Parathyroid adenoma (tissue), 2 donors: ENCODE results near the gene NOP56.

Source experiments
- H2AFZ ChIP-seq: fragments of 300-600 bp; sonication (generic); one replicate; pipeline ENCODE4 v1.7.0; 2017; ENCODE audit warnings: antibody characterized with exemption, mild to moderate bottlenecking
- H3K27ac ChIP-seq: fragments of 300-600 bp; sonication (generic); one replicate; pipeline ENCODE4 v1.7.0; 2017
- H3K27me3 ChIP-seq: fragments of 300-600 bp; sonication (generic); one replicate; pipeline ENCODE4 v1.7.0; 2017; ENCODE audit warnings: low read length; ENCODE audit not compliant: control insufficient read depth, insufficient read depth
- H3K36me3 ChIP-seq: fragments of 300-600 bp; sonication (generic); one replicate; pipeline ENCODE4 v1.7.0; 2017; ENCODE audit warnings: low read length; ENCODE audit not compliant: control insufficient read depth, insufficient read depth
- H3K4me1 ChIP-seq: fragments of 300-600 bp; sonication (generic); one replicate; pipeline ENCODE4 v1.7.0; 2017; ENCODE audit warnings: control low read depth
- H3K4me2 ChIP-seq: fragments of 300-600 bp; sonication (generic); one replicate; pipeline ENCODE4 v1.7.0; 2017; ENCODE audit warnings: low read length
- H3K4me3 ChIP-seq: fragments of 300-600 bp; sonication (generic); one replicate; pipeline ENCODE4 v1.7.0; 2017; ENCODE audit warnings: low read depth, low read length
- H3K79me2 ChIP-seq: fragments of 300-600 bp; sonication (generic); one replicate; pipeline ENCODE4 v1.7.0; 2017; ENCODE audit warnings: control low read depth
- H3K9ac ChIP-seq: fragments of 300-600 bp; sonication (generic); one replicate; pipeline ENCODE4 v1.7.0; 2017; ENCODE audit warnings: mild to moderate bottlenecking
- H3K9me3 ChIP-seq: fragments of 300-600 bp; sonication (generic); one replicate; pipeline ENCODE4 v1.7.0; 2017; ENCODE audit warnings: low read length; ENCODE audit not compliant: control insufficient read depth
- TF ChIP-seq, protein P1 (sequence below): fragments of 300-600 bp; sonication (generic); IDR thresholded peaks from one replicate; pipeline ENCODE4 v1.7.0; 2017; ENCODE audit warnings: antibody characterized with exemption, mild to moderate bottlenecking
- donor health status: primary hyperparathyroidism.

NOP56 gene

DNA sequence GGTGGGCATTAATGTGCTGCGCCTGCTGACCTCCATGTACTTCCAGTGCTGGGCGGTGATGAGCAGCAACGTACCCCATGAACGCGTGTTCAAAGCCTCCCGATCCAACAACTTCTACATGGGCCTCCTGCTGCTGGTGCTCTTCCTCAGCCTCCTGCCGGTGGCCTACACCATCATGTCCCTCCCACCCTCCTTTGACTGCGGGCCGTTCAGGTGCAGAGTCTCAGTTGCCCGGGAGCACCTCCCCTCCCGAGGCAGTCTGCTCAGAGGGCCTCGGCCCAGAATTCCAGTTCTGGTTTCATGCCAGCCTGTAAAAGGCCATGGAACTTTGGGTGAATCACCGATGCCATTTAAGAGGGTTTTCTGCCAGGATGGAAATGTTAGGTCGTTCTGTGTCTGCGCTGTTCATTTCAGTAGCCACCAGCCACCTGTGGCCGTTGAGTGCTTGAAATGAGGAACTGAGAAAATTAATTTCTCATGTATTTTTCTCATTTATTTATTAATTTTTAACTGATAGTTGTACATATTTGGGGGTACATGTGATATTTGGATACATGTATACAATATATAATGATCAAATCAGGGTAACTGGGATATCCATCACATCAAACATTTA is 35.2 kb upstream of the NOP56 start:
- Histone ChIP-seq H2AFZ (no peak overlapping the region), H3K4me2 (no peak overlapping the region), H3K79me2 (no peaks in the 10 kb centered on the region), H3K4me1 (no peaks in the 10 kb centered on the region), H3K27me3 (no peaks in the 10 kb centered on the region), H3K9ac (no peak overlapping the region), H3K36me3 (no peaks in the 10 kb centered on the region), H3K27ac (no peak overlapping the region), H3K9me3 (no peaks in the 10 kb centered on the region), H3K4me3 (no peak overlapping the region)
- TF ChIP-seq, protein P1, sequence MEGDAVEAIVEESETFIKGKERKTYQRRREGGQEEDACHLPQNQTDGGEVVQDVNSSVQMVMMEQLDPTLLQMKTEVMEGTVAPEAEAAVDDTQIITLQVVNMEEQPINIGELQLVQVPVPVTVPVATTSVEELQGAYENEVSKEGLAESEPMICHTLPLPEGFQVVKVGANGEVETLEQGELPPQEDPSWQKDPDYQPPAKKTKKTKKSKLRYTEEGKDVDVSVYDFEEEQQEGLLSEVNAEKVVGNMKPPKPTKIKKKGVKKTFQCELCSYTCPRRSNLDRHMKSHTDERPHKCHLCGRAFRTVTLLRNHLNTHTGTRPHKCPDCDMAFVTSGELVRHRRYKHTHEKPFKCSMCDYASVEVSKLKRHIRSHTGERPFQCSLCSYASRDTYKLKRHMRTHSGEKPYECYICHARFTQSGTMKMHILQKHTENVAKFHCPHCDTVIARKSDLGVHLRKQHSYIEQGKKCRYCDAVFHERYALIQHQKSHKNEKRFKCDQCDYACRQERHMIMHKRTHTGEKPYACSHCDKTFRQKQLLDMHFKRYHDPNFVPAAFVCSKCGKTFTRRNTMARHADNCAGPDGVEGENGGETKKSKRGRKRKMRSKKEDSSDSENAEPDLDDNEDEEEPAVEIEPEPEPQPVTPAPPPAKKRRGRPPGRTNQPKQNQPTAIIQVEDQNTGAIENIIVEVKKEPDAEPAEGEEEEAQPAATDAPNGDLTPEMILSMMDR = no peak

- H3K4me1 ChIP-seq = no peaks in the 10 kb centered on the region
- no peak overlapping the region for H3K4me2 ChIP-seq
- no peak overlapping the region for H3K27ac ChIP-seq
- TF ChIP-seq, protein P1 = no peak
- no peaks in the 10 kb centered on the region for H3K27me3 ChIP-seq
- H3K9ac ChIP-seq = no peak overlapping the region
- no peaks in the 10 kb centered on the region for H3K36me3 ChIP-seq
- H3K4me3 ChIP-seq = no peak overlapping the region
- no peaks in the 10 kb centered on the region for H3K9me3 ChIP-seq
- H2AFZ ChIP-seq = no peak overlapping the region
- H3K79me2 ChIP-seq = no peaks in the 10 kb centered on the region
These were observed 33.6 kb upstream of the NOP56 start for GRCh38 chr20:2618815-2619214.

GRCh38 chr20:2619337-2619736 is 33.1 kb upstream of the NOP56 start:
- no peaks in the 10 kb centered on the region for H3K36me3 ChIP-seq
- H3K9me3 ChIP-seq = no peaks in the 10 kb centered on the region
- no peak overlapping the region for H3K27ac ChIP-seq
- H3K9ac ChIP-seq = no peak overlapping the region
- no peak overlapping the region for H3K4me3 ChIP-seq
- no peak overlapping the region for H2AFZ ChIP-seq
- no peaks in the 10 kb centered on the region for H3K79me2 ChIP-seq
- TF ChIP-seq, protein P1 = no peak
- H3K4me1 ChIP-seq = no peaks in the 10 kb centered on the region
- no peak overlapping the region for H3K4me2 ChIP-seq
- no peaks in the 10 kb centered on the region for H3K27me3 ChIP-seq

DNA sequence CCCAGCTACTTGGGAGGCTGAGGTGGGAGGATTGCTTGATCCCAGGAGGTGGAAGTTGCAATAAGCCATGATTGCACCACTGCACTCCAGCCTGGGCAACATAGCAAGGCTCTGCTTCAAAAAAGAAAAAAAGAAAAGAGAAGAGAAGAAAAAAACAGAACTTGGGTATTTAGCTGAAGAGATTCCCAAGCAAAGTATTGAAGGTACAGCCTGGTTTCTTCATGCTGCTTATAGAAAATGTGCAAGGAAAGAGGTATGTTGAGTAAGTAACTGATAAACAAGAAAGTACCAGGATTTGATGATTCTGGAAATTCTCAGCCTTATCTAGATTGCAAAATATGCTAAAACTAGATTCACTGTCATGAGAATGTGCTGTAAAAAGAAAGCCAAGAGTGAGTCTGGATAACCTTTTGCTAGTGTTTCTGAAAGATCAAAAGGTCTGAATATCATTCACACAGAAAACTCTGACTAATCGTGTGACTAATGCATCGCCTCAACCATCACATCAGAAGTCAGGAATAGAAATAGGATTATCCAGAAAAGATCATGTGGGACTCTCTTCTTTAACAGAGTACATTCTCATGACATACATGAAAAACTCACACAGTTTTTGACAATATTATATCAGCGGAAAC is 32.4 kb upstream of the NOP56 start:
- H2AFZ ChIP-seq = no peak overlapping the region
- H3K79me2 ChIP-seq = no peaks in the 10 kb centered on the region
- H3K4me2 ChIP-seq = no peak overlapping the region
- TF ChIP-seq, protein P1 = no peak
- no peaks in the 10 kb centered on the region for H3K9me3 ChIP-seq
- H3K27me3 ChIP-seq = no peaks in the 10 kb centered on the region
- H3K4me1 ChIP-seq = no peaks in the 10 kb centered on the region
- no peak overlapping the region for H3K27ac ChIP-seq
- H3K36me3 ChIP-seq = no peaks in the 10 kb centered on the region
- no peak overlapping the region for H3K4me3 ChIP-seq
- no peak overlapping the region for H3K9ac ChIP-seq

- no peak overlapping the region for H2AFZ ChIP-seq
- H3K36me3 ChIP-seq = no peaks in the 10 kb centered on the region
- no peaks in the 10 kb centered on the region for H3K79me2 ChIP-seq
- no peaks in the 10 kb centered on the region for H3K9me3 ChIP-seq
- H3K4me3 ChIP-seq = no peak overlapping the region
- H3K4me2 ChIP-seq = no peak overlapping the region
- H3K4me1 ChIP-seq = no peaks in the 10 kb centered on the region
- TF ChIP-seq, protein P1 = no peak
- no peak overlapping the region for H3K27ac ChIP-seq
- H3K9ac ChIP-seq = no peak overlapping the region
- no peaks in the 10 kb centered on the region for H3K27me3 ChIP-seq
These were observed 28.2 kb upstream of the NOP56 start for GRCh38 chr20:2624190-2624589.
